AG08396 (cell line): ENCODE results near the gene THRA.

Experiments
- DNase-seq: peaks from one replicate; pipeline ENCODE4 v3.0.0; 2012; ENCODE audit warnings: low spot score, mixed read lengths

Gene THRA

GRCh38 chr17:40099619-40100418 lies 37.1 kb downstream of the THRA start:
- no peak for DNase-seq

GRCh38 chr17:40100419-40100668 lies 37.6 kb downstream of the THRA start, which contains the start of gene NR1D1:
Gene NR1D1 (minus strand): TSS chr17:40100589. CDS start chr17:40100094, 495 bp downstream.
- no peak for DNase-seq

GRCh38 chr17:40100669-40101366 lies 38.1 kb downstream of the THRA start:
- peak; percentile 97 for DNase-seq

GRCh38 chr17:40101367-40102210 lies 38.8 kb downstream of the THRA start:
- DNase-seq = no peak

GRCh38 chr17:40103071-40103661 lies 40.4 kb downstream of the THRA start:
- no peak for DNase-seq

- no peak for DNase-seq
Measured at GRCh38 chr17:40103688-40104087, 40.9 kb downstream of the THRA start.

- DNase-seq = no peak
Measured at GRCh38 chr17:40104594-40105486, 42.1 kb downstream of the THRA start.

GRCh38 chr17:40105861-40106759 lies 43.3 kb downstream of the THRA start:
- DNase-seq = no peak

GRCh38 chr17:40106760-40107521 lies 44.2 kb downstream of the THRA start:
- no peak for DNase-seq

GRCh38 chr17:40107522-40108174 lies 44.9 kb downstream of the THRA start:
- DNase-seq = no peak

- DNase-seq = no peak
Measured at GRCh38 chr17:40108970-40109824, 46.4 kb downstream of the THRA start.

GRCh38 chr17:40110026-40110845 lies 47.5 kb downstream of the THRA start:
- DNase-seq = no peak

- peak; percentile 86 for DNase-seq
Measured at GRCh38 chr17:40111221-40112128, 48.7 kb downstream of the THRA start.

- DNase-seq = no peak
Measured at GRCh38 chr17:40112191-40112711, 49.5 kb downstream of the THRA start.

GRCh38 chr17:40112718-40113109 lies 49.9 kb downstream of the THRA start:
- no peak for DNase-seq
